Globus pallidus (tissue), 1 donor: ENCODE data around the gene CCDC24.

Source experiments
- DNase-seq: peaks from one replicate; pipeline ENCODE4 v3.0.0-alpha.2; 2015; ENCODE audit warnings: low spot score

The CCDC24 gene

GRCh38 chr1:43991476-43992231 is at the start of gene CCDC24:
Gene CCDC24 (plus strand): TSS chr1:43991599. CDS start chr1:43991879, 280 bp downstream.
- DNase-seq = peak; percentile 73

GRCh38 chr1:43942411-43942810 is 49.0 kb upstream of the CCDC24 start:
- no peak for DNase-seq

- no peak for DNase-seq
Measured at GRCh38 chr1:43944860-43945259, 46.5 kb upstream of the CCDC24 start.

- no peak for DNase-seq
Measured at GRCh38 chr1:43945674-43946235, 45.6 kb upstream of the CCDC24 start.

- DNase-seq = peak; percentile 98
Measured at GRCh38 chr1:43946236-43947060, 45.0 kb upstream of the CCDC24 start, which contains the start of gene IPO13. Gene IPO13 (plus strand): TSS chr1:43946950. CDS start chr1:43947601, 651 bp downstream.

GRCh38 chr1:43947061-43947873 is 44.1 kb upstream of the CCDC24 start:
- DNase-seq = no peak

- DNase-seq = peak; percentile 55
Measured at GRCh38 chr1:43947874-43948437, 43.4 kb upstream of the CCDC24 start.

- DNase-seq = no peak
Measured at GRCh38 chr1:43949678-43950077, 41.7 kb upstream of the CCDC24 start.

- DNase-seq = no peak
Measured at GRCh38 chr1:43951021-43951985, 40.1 kb upstream of the CCDC24 start.

- peak; percentile 43 for DNase-seq
Measured at GRCh38 chr1:43952731-43953346, 38.6 kb upstream of the CCDC24 start.

GRCh38 chr1:43953361-43953760 is 38.0 kb upstream of the CCDC24 start:
- DNase-seq = no peak

GRCh38 chr1:43954036-43954435 is 37.4 kb upstream of the CCDC24 start:
- peak; percentile 98 for DNase-seq

GRCh38 chr1:43956234-43956633 is 35.2 kb upstream of the CCDC24 start:
- DNase-seq = no peak

GRCh38 chr1:43957407-43958040 is 33.9 kb upstream of the CCDC24 start:
- no peak for DNase-seq

- DNase-seq = peak; percentile 66
Measured at GRCh38 chr1:43958351-43959255, 32.8 kb upstream of the CCDC24 start.

- DNase-seq = no peak
Measured at GRCh38 chr1:43960798-43961197, 30.6 kb upstream of the CCDC24 start.

- no peak for DNase-seq
Measured at GRCh38 chr1:43961692-43962091, 29.7 kb upstream of the CCDC24 start.

GRCh38 chr1:43962324-43962723 is 29.1 kb upstream of the CCDC24 start:
- DNase-seq = peak; percentile 88
